ENCODE results near the gene PPP1R12C.

The PPP1R12C gene

DNA sequence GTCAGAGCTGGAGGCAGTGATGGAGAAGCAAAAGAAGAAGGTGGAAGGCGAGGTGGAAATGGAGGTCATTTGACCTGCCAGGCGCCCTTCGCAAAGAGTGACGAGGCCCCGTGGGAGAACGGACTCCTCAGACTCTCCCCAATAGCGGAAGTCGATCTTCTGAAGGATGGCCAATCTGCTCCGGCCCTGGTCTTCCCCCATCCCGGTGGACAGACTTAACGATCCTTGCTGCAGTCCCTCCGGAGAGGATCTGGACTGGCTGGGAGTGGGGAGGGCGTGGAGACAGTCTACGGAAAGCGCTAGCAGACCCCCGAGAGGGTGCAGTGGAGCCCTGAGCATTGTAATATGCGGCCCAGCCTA, 29.9 kb downstream of the PPP1R12C start:
- H3K4me3 ChIP-seq (ENCODE audit: low read depth, low read length), result peak overlapping the region; percentile 61
- peak; percentile 31 for DNase-seq (ENCODE audit: low read depth)
- no peak for TF ChIP-seq CTCF (conservative IDR thresholded peaks at IDR 0.05; ENCODE audit: low read depth, low read length)

DNA sequence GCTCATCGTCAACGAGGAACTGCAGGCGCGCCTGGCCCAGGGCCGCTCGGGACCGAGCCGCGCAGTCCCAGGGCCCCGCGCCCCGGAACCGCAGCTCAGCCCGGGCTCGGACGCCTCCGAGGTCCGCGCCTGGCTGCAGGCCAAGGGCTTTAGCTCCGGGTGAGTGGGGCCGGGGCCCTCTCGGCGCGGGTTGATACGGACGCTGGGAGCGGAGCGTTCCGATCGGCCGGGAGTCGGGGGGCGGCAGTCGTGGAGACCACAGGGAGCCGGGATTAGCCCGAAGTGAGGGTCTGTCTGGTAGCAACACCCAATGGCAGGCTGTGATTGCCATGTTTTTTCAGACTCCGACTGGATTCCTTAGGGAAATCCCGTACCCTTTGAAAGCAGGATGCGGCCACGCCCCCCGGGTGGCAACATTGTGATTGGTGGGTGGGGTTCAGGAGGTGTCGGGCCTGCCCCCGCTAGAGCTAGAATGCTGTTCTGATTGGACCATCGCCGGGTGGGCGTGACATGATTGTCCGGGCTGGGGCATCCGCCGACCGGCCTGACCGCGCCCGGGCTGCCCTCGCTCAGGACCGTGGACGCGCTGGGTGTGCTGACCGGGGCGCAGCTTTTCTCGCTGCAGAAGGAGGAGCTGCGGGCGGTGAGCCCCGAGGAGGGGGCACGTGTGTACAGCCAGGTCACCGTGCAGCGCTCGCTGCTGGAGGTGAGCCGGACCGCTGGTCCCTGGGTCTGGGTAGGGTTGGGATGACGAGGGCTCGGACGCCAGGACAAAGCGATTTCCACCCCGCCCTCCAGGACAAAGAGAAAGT, 30.5 kb downstream of the PPP1R12C start:
- peak; percentile 94 for DNase-seq (ENCODE audit: low read depth)
- no peak for TF ChIP-seq CTCF (conservative IDR thresholded peaks at IDR 0.05; ENCODE audit: low read depth, low read length)
- H3K4me3 ChIP-seq (ENCODE audit: low read depth, low read length), result peak overlapping the region; percentile 61

GRCh38 chr19:55085923-55086715, 31.3 kb downstream of the PPP1R12C start:
- no peak for DNase-seq (ENCODE audit: low read depth)
- TF ChIP-seq CTCF (conservative IDR thresholded peaks at IDR 0.05; ENCODE audit: low read depth, low read length), result no peak

GRCh38 chr19:55084416-55084815, 33.0 kb downstream of the PPP1R12C start:
- DNase-seq (ENCODE audit: low read depth), result no peak
- no peak for TF ChIP-seq CTCF (conservative IDR thresholded peaks at IDR 0.05; ENCODE audit: low read depth, low read length)
- H3K4me3 ChIP-seq (ENCODE audit: low read depth, low read length), result no peak overlapping the region

More at GRCh38 chr19:55085923-55086715, 31.3 kb downstream of the PPP1R12C start:
- peak overlapping the region; percentile 61 for H3K4me3 ChIP-seq (ENCODE audit: low read depth, low read length)

GRCh38 chr19:55083004-55083850, 34.2 kb downstream of the PPP1R12C start:
- no peak overlapping the region for H3K4me3 ChIP-seq (ENCODE audit: low read depth, low read length)
- DNase-seq (ENCODE audit: low read depth), result no peak
- TF ChIP-seq CTCF (conservative IDR thresholded peaks at IDR 0.05; ENCODE audit: low read depth, low read length), result no peak

- no peak for TF ChIP-seq CTCF (conservative IDR thresholded peaks at IDR 0.05; ENCODE audit: low read depth, low read length)
- H3K4me3 ChIP-seq (ENCODE audit: low read depth, low read length), result peak overlapping the region; percentile 62
- DNase-seq (ENCODE audit: low read depth), result peak; percentile 68
These were observed 35.2 kb downstream of the PPP1R12C start for GRCh38 chr19:55082020-55082851.

Data from choroid plexus epithelial cell (primary cell).